WTC11 (cell line): ENCODE measurements around the gene CYP1A2. TPM values are rescaled to one million over a fixed set of nuclear protein-coding genes. Genes with fewer than 3 reads are reported as not detected.

Source experiments
- ATAC-seq: fragments of 200-7000 bp; cut with Tn5 transposase; 2 replicates; pipeline ENCODE4 v1.10.0; 2021; ENCODE audit warnings: mild to moderate bottlenecking, moderate library complexity
- CTCF ChIA-PET: fragments of 300-600 bp; sonication (Branson Sonifier 250); formaldehyde crosslinking; loops from one replicate; lab custom pipeline; 2021; ENCODE audit warnings: antibody characterized with exemption; lab: Charles Lee
- POLR2A ChIA-PET: fragments of 350-600 bp; sonication (Branson Sonifier 250); formaldehyde crosslinking; loops from one replicate; lab custom pipeline; 2021; ENCODE audit warnings: antibody characterized with exemption; lab: Charles Lee
- DNase-seq: peaks from one replicate; pipeline ENCODE4 v3.0.0; 2021; ENCODE audit warnings: low spot score
- H3K27ac Mint-ChIP-seq: 2 replicates; pipeline ENCODE4 v1.8.0; 2021; ENCODE audit warnings: mixed read lengths
- H3K27me3 Mint-ChIP-seq: 2 replicates; pipeline ENCODE4 v1.8.0; 2021; ENCODE audit warnings: low read depth, mild to moderate bottlenecking, moderate library complexity, mixed read lengths
- H3K36me3 Mint-ChIP-seq: 2 replicates; pipeline ENCODE4 v1.8.0; 2021; ENCODE audit warnings: mixed read lengths
- H3K4me1 Mint-ChIP-seq: 2 replicates; pipeline ENCODE4 v1.8.0; 2022; ENCODE audit warnings: mixed read lengths
- H3K4me3 Mint-ChIP-seq: 2 replicates; pipeline ENCODE4 v1.8.0; 2021; ENCODE audit warnings: mild to moderate bottlenecking, moderate library complexity, mixed read lengths
- H3K9me3 Mint-ChIP-seq: 2 replicates; pipeline ENCODE4 v1.8.0; 2021; ENCODE audit warnings: mixed read lengths
- ATF3 ChIP-seq: sonication (generic); formaldehyde crosslinking; conservative IDR thresholded peaks from 2 replicates; pipeline ENCODE4 v1.8.1; 2022; ENCODE audit warnings: mild to moderate bottlenecking, missing genetic modification reagents
- CBFB ChIP-seq: sonication (generic); formaldehyde crosslinking; IDR thresholded peaks from 2 replicates; pipeline ENCODE4 v1.8.1; 2022; ENCODE audit warnings: mild to moderate bottlenecking, low read depth, missing genetic modification reagents
- FOXP4 ChIP-seq: sonication (generic); formaldehyde crosslinking; IDR thresholded peaks from 2 replicates; pipeline ENCODE4 v1.8.0; 2022; ENCODE audit warnings: mild to moderate bottlenecking, missing genetic modification reagents
- GRHL2 ChIP-seq: fragments of 250-450 bp; sonication (Bioruptor Pico); IDR thresholded peaks from 2 replicates; pipeline ENCODE4 v1.8.0; 2022; ENCODE audit warnings: mild to moderate bottlenecking, moderate library complexity; ENCODE audit not compliant: insufficient replicate concordance, severe bottlenecking
- MAX ChIP-seq: sonication (generic); formaldehyde crosslinking; IDR thresholded peaks from 2 replicates; pipeline ENCODE4 v1.8.0; 2022; ENCODE audit warnings: mild to moderate bottlenecking, missing genetic modification reagents
- NR3C1 ChIP-seq: sonication (generic); formaldehyde crosslinking; conservative IDR thresholded peaks from 2 replicates; pipeline ENCODE4 v1.8.1; 2023; ENCODE audit warnings: low read depth, mild to moderate bottlenecking, missing genetic modification reagents
- OVOL2 ChIP-seq: fragments of 250-450 bp; sonication (Bioruptor Pico); IDR thresholded peaks from 2 replicates; pipeline ENCODE4 v1.9.0; 2021; ENCODE audit warnings: mild to moderate bottlenecking, borderline replicate concordance
- SMAD3 ChIP-seq: sonication (generic); formaldehyde crosslinking; IDR thresholded peaks from 2 replicates; pipeline ENCODE4 v1.8.0; 2022; ENCODE audit warnings: missing genetic modification reagents, mild to moderate bottlenecking, borderline replicate concordance
- STAT6 ChIP-seq: sonication (generic); formaldehyde crosslinking; conservative IDR thresholded peaks from 2 replicates; pipeline ENCODE4 v1.8.1; 2023; ENCODE audit warnings: mild to moderate bottlenecking, low read depth, missing genetic modification reagents, moderate library complexity
- ZNF281 ChIP-seq: sonication (generic); formaldehyde crosslinking; IDR thresholded peaks from 2 replicates; pipeline ENCODE4 v1.8.0; 2023; ENCODE audit warnings: mild to moderate bottlenecking, missing genetic modification reagents
- ZNF532 ChIP-seq: fragments of 250-450 bp; sonication (Bioruptor Pico); IDR thresholded peaks from 2 replicates; pipeline ENCODE4 v1.9.0; 2021; ENCODE audit warnings: mild to moderate bottlenecking, borderline replicate concordance
- total RNA-seq: library from RNA; stranded (reverse); gene quantifications from 3 replicates; pipeline ENCODE4 v1.2.3, GENCODE V29; 2021

Gene CYP1A2
- total RNA-seq, 1 experiment from 2014 or later, result not detected

GRCh38 chr15:74780523-74781430, 32.1 kb downstream of the CYP1A2 start (continued):
- no peak for TF ChIP-seq ZNF532 (CRISPR knock-in tag)

- POLR2A ChIA-PET, result interaction anchor here (1.7 kb wide), 1 partner anchor 21 kb away, joined by 5 read pairs; no protein-coding TSS in a partner anchor
- peak; percentile 66 for ATAC-seq
- peak; percentile 58 for DNase-seq
- H3K27ac Mint-ChIP-seq, result no peak within 1 kb of the TSS
- peaks cover 26% of the 10 kb centered on the region for H3K27me3 Mint-ChIP-seq
- H3K9me3 Mint-ChIP-seq, result no peaks in the 10 kb centered on the region
- CTCF ChIA-PET, result interaction anchor here (0.6 to 14.8 kb wide), 22 partner anchors 8 to 241 kb away, joined by 3 to 360 read pairs (median 3); partner anchors contain the start of genes ARID3B, CYP1A1 and SCAMP5
- H3K4me1 Mint-ChIP-seq, result peaks cover 50% of the 10 kb centered on the region
- no peaks in the 10 kb centered on the region for H3K36me3 Mint-ChIP-seq
- peak within 1 kb of the TSS; percentile 83 for H3K4me3 Mint-ChIP-seq
- TF ChIP-seq ZNF532 (CRISPR knock-in tag), result no peak
- TF ChIP-seq NR3C1 (CRISPR knock-in tag), result no peak
- TF ChIP-seq STAT6 (CRISPR knock-in tag), result no peak
- no peak for TF ChIP-seq CBFB
- TF ChIP-seq FOXP4, result no peak
- TF ChIP-seq ZNF281 (CRISPR knock-in tag), result no peak
- TF ChIP-seq MAX (CRISPR knock-in tag), result 0 out of 2 replicates have a peak, but pooled peaks have one; percentile 17
- TF ChIP-seq GRHL2 (CRISPR knock-in tag), result no peak
- TF ChIP-seq ATF3 (CRISPR knock-in tag), result no peak
- no peak for TF ChIP-seq OVOL2
- no peak for TF ChIP-seq SMAD3 (CRISPR knock-in tag)
Observed at GRCh38 chr15:74781431-74782258, 33.0 kb downstream of the CYP1A2 start, which contains the start of gene CSK. TSS of gene CSK (plus strand) at chr15:74782080. CDS start at chr15:74798298, 16,218 bp downstream.
